ENCODE measurements around the gene UGGT1.
"Not testable (repeated sequence)": the region's sequence is repeated elsewhere in the genome, so short reads cannot be mapped to it uniquely, and the experiment has no call there.

UGGT1 gene

GRCh38 chr2:128206245-128206644 lies 115.2 kb downstream of the UGGT1 start:
- H3K9ac ChIP-seq (ENCODE audit: low read length) = no peak overlapping the region
- no peak overlapping the region for H2AK5ac ChIP-seq (ENCODE audit: low read length)
- no peak overlapping the region for H3K4ac ChIP-seq (ENCODE audit: low read depth, low read length)
- H3K9me3 ChIP-seq (ENCODE audit: insufficient read depth, low read depth, low read length) = peaks cover 26% of the 10 kb centered on the region
- H3K27ac ChIP-seq (ENCODE audit: low read depth, low read length) = no peak overlapping the region
- H2BK5ac ChIP-seq (ENCODE audit: low read depth, low read length, poor library complexity) = no peak overlapping the region
- whole genome bisulfite sequencing (ENCODE audit: extremely low coverage, insufficient coverage, insufficient read length) = no CpG with 5 or more reads among the region's 3 CpGs
- H2BK120ac ChIP-seq (ENCODE audit: insufficient read depth, low read length, poor library complexity) = no peak overlapping the region
- H3K79me1 ChIP-seq (ENCODE audit: low read length) = no peaks in the 10 kb centered on the region
- no peak overlapping the region for H3K18ac ChIP-seq (ENCODE audit: low read length)
- H3K14ac ChIP-seq (ENCODE audit: low read length) = no peak overlapping the region
- H3K4me3 ChIP-seq (ENCODE audit: low read depth, low read length) = no peak overlapping the region
- no peak overlapping the region for H4K8ac ChIP-seq (ENCODE audit: low read depth, low read length)
- H3K27me3 ChIP-seq (ENCODE audit: insufficient read depth, low read length) = no peaks in the 10 kb centered on the region
- DNase-seq = no peak
- peaks cover 0 to 1% of the 10 kb centered on the region in 2 experiments for H3K36me3 ChIP-seq (ENCODE audit: control insufficient read depth in 1 of 2, insufficient read depth in 2 of 2, low read length in 2 of 2)
- H3K79me2 ChIP-seq (ENCODE audit: control insufficient read depth, insufficient read depth, low read length, poor library complexity) = no peaks in the 10 kb centered on the region
- H4K91ac ChIP-seq (ENCODE audit: low read depth, low read length) = no peak overlapping the region
- H4K12ac ChIP-seq (ENCODE audit: low read depth, low read length) = no peak overlapping the region
- H2BK12ac ChIP-seq (ENCODE audit: low read length) = no peak overlapping the region
- H3K23ac ChIP-seq (ENCODE audit: low read length) = no peak overlapping the region
- H2AFZ ChIP-seq (ENCODE audit: insufficient read depth, low read length, poor library complexity) = no peak overlapping the region
- H3K4me1 ChIP-seq (ENCODE audit: control insufficient read depth in 1 of 2, insufficient read depth in 2 of 2, low read length in 2 of 2) = no peaks in the 10 kb centered on the region
- H3K4me2 ChIP-seq (ENCODE audit: low read length) = no peak overlapping the region

- no peaks in the 10 kb centered on the region for H3K27me3 ChIP-seq (ENCODE audit: insufficient read depth, low read length)
- no peak overlapping the region for H2BK120ac ChIP-seq (ENCODE audit: insufficient read depth, low read length, poor library complexity)
- H3K79me1 ChIP-seq (ENCODE audit: low read length) = no peaks in the 10 kb centered on the region
- H3K18ac ChIP-seq (ENCODE audit: low read length) = no peak overlapping the region
- no peak overlapping the region for H3K4me3 ChIP-seq (ENCODE audit: low read depth, low read length)
- H4K12ac ChIP-seq (ENCODE audit: low read depth, low read length) = no peak overlapping the region
- H3K79me2 ChIP-seq (ENCODE audit: control insufficient read depth, insufficient read depth, low read length, poor library complexity) = no peaks in the 10 kb centered on the region
- H3K9me3 ChIP-seq (ENCODE audit: insufficient read depth, low read depth, low read length) = peaks cover 30% of the 10 kb centered on the region
- H3K4ac ChIP-seq (ENCODE audit: low read depth, low read length) = no peak overlapping the region
- H3K4me1 ChIP-seq (ENCODE audit: control insufficient read depth in 1 of 2, insufficient read depth in 2 of 2, low read length in 2 of 2) = no peaks in the 10 kb centered on the region
- no CpG with 5 or more reads among the region's 23 CpGs for WGBS (ENCODE audit: extremely low coverage, insufficient coverage, insufficient read length)
- H2AK5ac ChIP-seq (ENCODE audit: low read length) = no peak overlapping the region
- no peak overlapping the region for H4K8ac ChIP-seq (ENCODE audit: low read depth, low read length)
- no peak overlapping the region for H3K14ac ChIP-seq (ENCODE audit: low read length)
- H2AFZ ChIP-seq (ENCODE audit: insufficient read depth, low read length, poor library complexity) = no peak overlapping the region
- H2BK5ac ChIP-seq (ENCODE audit: low read depth, low read length, poor library complexity) = no peak overlapping the region
- peaks cover 0 to 1% of the 10 kb centered on the region in 2 experiments for H3K36me3 ChIP-seq (ENCODE audit: control insufficient read depth in 1 of 2, insufficient read depth in 2 of 2, low read length in 2 of 2)
- no peak overlapping the region for H4K91ac ChIP-seq (ENCODE audit: low read depth, low read length)
- no peak for DNase-seq
- H3K27ac ChIP-seq (ENCODE audit: low read depth, low read length) = no peak overlapping the region
- H2BK12ac ChIP-seq (ENCODE audit: low read length) = no peak overlapping the region
- no peak overlapping the region for H3K23ac ChIP-seq (ENCODE audit: low read length)
- no peak overlapping the region for H3K4me2 ChIP-seq (ENCODE audit: low read length)
- no peak overlapping the region for H3K9ac ChIP-seq (ENCODE audit: low read length)
These were observed 117.0 kb downstream of the UGGT1 start for GRCh38 chr2:128208023-128208422.

- H4K12ac ChIP-seq (ENCODE audit: low read depth, low read length); DNase-seq; H3K9ac ChIP-seq (ENCODE audit: low read length); H4K91ac ChIP-seq (ENCODE audit: low read depth, low read length); H3K27me3 ChIP-seq (ENCODE audit: insufficient read depth, low read length); H2AK5ac ChIP-seq (ENCODE audit: low read length); H4K8ac ChIP-seq (ENCODE audit: low read depth, low read length); H3K4me3 ChIP-seq (ENCODE audit: low read depth, low read length); H3K4ac ChIP-seq (ENCODE audit: low read depth, low read length); H3K36me3 ChIP-seq (ENCODE audit: control insufficient read depth in 1 of 2, insufficient read depth in 2 of 2, low read length in 2 of 2); H3K4me1 ChIP-seq (ENCODE audit: control insufficient read depth in 1 of 2, insufficient read depth in 2 of 2, low read length in 2 of 2); H3K27ac ChIP-seq (ENCODE audit: low read depth, low read length); H2BK5ac ChIP-seq (ENCODE audit: low read depth, low read length, poor library complexity); H3K79me2 ChIP-seq (ENCODE audit: control insufficient read depth, insufficient read depth, low read length, poor library complexity); H2BK12ac ChIP-seq (ENCODE audit: low read length); H2AFZ ChIP-seq (ENCODE audit: insufficient read depth, low read length, poor library complexity); H2BK120ac ChIP-seq (ENCODE audit: insufficient read depth, low read length, poor library complexity); H3K14ac ChIP-seq (ENCODE audit: low read length); H3K23ac ChIP-seq (ENCODE audit: low read length); H3K18ac ChIP-seq (ENCODE audit: low read length); H3K79me1 ChIP-seq (ENCODE audit: low read length); H3K4me2 ChIP-seq (ENCODE audit: low read length): not testable (repeated sequence)
- no CpG with 5 or more reads among the region's 22 CpGs for WGBS (ENCODE audit: extremely low coverage, insufficient coverage, insufficient read length)
- peaks cover 30% of the 10 kb centered on the region for H3K9me3 ChIP-seq (ENCODE audit: insufficient read depth, low read depth, low read length)
These were observed 117.8 kb downstream of the UGGT1 start for GRCh38 chr2:128208631-128209324.

GRCh38 chr2:128214251-128214650 lies 123.3 kb downstream of the UGGT1 start:
- Histone ChIP-seq H3K79me2 (ENCODE audit: control insufficient read depth, insufficient read depth, low read length, poor library complexity) (no peaks in the 10 kb centered on the region), H2BK12ac (ENCODE audit: low read length) (no peak overlapping the region), H2AK5ac (ENCODE audit: low read length) (no peak overlapping the region), H3K4me1 (ENCODE audit: control insufficient read depth in 1 of 2, insufficient read depth in 2 of 2, low read length in 2 of 2) (no peaks in the 10 kb centered on the region), H3K14ac (ENCODE audit: low read length) (no peak overlapping the region), H4K8ac (ENCODE audit: low read depth, low read length) (no peak overlapping the region), H3K27ac (ENCODE audit: low read depth, low read length) (no peak overlapping the region), H3K27me3 (ENCODE audit: insufficient read depth, low read length) (no peaks in the 10 kb centered on the region), H4K91ac (ENCODE audit: low read depth, low read length) (no peak overlapping the region), H3K23ac (ENCODE audit: low read length) (no peak overlapping the region), H4K12ac (ENCODE audit: low read depth, low read length) (no peak overlapping the region), H3K4ac (ENCODE audit: low read depth, low read length) (no peak overlapping the region), H2BK120ac (ENCODE audit: insufficient read depth, low read length, poor library complexity) (no peak overlapping the region), H3K4me2 (ENCODE audit: low read length) (no peak overlapping the region), H3K36me3 (ENCODE audit: control insufficient read depth in 1 of 2, insufficient read depth in 2 of 2, low read length in 2 of 2) (no peaks in the 10 kb centered on the region), H2AFZ (ENCODE audit: insufficient read depth, low read length, poor library complexity) (no peak overlapping the region), H2BK5ac (ENCODE audit: low read depth, low read length, poor library complexity) (no peak overlapping the region), H3K4me3 (ENCODE audit: low read depth, low read length) (no peak overlapping the region), H3K9ac (ENCODE audit: low read length) (no peak overlapping the region), H3K79me1 (ENCODE audit: low read length) (no peaks in the 10 kb centered on the region), H3K9me3 (ENCODE audit: insufficient read depth, low read depth, low read length) (peaks cover 11% of the 10 kb centered on the region), H3K18ac (ENCODE audit: low read length) (no peak overlapping the region)
- no CpG with 5 or more reads among the region's 14 CpGs for WGBS (ENCODE audit: extremely low coverage, insufficient coverage, insufficient read length)
- DNase-seq = no peak

All from trophoblast cell (in vitro differentiated cells and primary cell).